IPS-18c (cell line): ENCODE results near the gene UBE3C.
"Not testable (repeated sequence)": the region's sequence is repeated elsewhere in the genome, so short reads cannot be mapped to it uniquely, and the experiment has no call there.

Experiments
- H3K4me3 ChIP-seq: 2 replicates; pipeline ENCODE4 v1.7.0; 2013; ENCODE audit warnings: low read depth, mild to moderate bottlenecking, low read length, moderate library complexity; ENCODE audit not compliant: insufficient read depth
- H3K9me3 ChIP-seq: one replicate; pipeline ENCODE4 v1.6.1; 2013; ENCODE audit warnings: mild to moderate bottlenecking, low read length, moderate library complexity; ENCODE audit not compliant: control insufficient read depth, insufficient read depth

The UBE3C gene

DNA sequence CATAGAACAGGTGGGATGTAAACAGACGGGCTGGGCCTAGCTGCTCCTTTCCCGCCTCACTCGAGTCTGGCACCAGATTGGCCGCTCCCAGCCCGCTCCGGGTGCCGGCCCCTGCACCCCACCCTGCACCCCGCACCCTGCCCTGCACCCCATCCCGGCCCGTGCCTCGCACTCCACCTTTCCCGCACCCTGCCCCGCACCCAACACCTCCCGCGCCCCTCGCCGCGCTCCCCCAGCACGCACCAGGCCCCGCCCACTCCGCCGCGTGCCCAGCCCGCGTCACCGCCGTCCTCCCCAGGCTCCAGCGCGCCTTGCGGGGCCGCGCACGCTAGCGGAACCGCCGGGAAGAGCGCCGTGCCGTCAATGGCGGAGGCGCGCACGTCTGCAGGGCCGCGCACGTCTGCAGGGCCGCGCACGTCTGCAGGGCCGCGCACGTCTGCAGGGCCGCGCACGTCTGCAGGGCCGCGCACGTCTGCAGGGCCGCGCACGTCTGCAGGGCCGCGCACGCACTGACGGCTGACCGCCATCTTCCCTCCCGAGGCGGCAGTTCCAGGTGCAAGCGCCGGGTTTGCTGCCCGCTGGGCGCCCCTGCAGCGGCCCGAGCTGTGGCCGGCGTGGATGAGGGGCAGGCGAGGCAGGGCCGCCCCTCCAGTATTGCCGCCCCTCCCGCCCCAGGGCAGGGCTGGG is at the start of gene UBE3C:
Gene UBE3C, plus strand, starts transcription at position 503 of the 687 bp plus-strand sequence. CDS start 347 bp downstream, outside the sequence.
- Histone ChIP-seq H3K9me3 (no peaks in the 10 kb centered on the region), H3K4me3 (peak within 1 kb of the TSS; percentile 88)

DNA sequence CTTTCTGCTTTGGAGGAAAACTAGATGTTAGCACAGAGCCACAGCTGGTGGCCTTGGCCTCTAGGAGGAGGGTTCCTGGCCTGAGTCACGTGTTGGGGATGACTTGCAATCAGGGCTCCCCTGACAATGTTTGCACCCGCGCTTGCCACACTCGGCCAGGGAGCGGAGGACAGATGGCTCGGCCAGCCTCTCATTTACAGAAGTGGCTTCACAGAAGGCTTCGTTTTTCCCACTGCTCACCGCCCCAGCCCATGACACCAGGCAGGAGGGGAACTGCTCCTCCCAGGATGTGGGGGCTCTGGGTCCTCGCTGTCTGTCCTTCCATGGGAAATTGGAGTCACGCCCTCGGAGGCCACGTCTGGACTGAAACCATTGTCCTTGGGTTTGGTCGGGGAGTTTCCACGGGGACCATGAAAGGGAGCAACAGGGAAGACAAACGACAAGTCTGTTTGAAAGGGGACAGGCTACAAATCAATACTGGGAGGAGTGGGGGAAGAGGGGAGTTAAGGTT is 49.6 kb upstream of the UBE3C start:
- Histone ChIP-seq H3K9me3 (peaks cover 9% of the 10 kb centered on the region), H3K4me3 (no peak overlapping the region)

DNA sequence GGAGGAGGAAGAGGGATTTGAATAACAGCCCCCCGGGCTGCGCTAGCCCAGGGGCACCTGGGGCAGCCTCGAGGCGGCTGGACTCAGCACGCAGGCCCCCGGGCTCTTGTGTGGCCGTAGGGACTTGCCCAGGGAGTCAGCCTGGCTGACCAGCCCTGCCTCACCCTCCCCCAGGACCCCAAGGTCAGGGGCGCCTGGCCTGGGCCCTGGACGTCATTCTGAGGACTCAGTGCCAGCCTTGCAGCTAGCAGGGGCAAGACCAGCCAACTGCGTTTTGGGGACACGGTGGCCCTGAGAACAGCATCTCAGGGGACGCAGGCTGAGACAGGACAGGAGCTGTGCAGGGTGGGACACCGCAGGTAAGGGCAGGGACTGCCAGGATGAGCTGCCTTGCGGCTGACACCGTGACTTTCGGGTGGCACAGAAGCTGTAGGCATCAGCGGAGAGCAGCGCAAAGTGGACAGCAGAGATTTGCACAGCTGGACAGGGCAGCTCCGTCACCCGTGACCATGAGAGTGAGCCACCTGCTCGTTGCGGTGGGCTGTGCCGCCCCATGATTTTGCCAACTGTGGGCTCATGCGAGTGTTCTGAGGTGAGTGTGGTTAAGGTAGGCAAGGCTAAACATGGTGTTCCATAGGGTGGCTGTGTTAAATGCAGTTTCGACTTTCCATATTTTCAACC is 48.1 kb upstream of the UBE3C start:
- H3K9me3 ChIP-seq, result peaks cover 8% of the 10 kb centered on the region
- H3K4me3 ChIP-seq, result no peak overlapping the region

DNA sequence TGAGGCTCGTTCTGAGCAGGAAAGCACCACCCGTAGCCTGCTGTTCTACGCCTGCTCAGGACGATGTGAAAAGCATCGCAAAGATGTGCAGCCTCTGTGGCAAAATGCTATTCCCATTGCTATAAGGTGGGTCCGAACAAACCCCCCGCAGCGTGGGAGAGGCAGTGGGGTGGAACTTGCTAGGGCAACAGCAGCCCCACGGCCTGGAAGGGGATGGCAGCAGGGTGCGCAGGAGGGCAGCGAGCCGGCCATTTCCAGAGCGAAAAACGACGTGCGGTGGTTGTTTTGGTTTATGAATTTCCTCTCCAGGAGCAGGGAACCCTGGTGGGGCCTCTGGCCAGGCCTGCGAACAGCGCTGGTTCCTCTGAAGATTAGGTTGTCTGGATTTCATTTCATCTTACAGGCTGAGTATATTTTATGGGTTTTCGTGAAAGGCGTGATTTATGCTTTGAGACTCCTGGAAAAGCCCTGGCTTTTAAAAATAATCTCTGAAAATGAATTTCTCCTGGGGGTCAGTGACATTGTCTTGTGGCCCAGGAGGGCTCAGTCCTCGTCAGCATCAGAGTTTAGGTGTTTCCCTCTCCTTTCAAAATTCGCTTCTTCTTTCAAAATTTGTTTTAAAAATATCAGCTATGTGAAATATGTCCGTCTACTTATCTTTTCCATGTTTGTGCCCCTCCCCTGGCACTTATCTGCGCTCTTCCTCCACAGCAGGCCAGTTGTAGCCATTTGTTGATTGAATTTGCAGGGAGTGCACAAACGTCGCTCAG is 42.3 kb upstream of the UBE3C start:
- Histone ChIP-seq H3K4me3 (no peak overlapping the region), H3K9me3 (peaks cover 8% of the 10 kb centered on the region)

DNA sequence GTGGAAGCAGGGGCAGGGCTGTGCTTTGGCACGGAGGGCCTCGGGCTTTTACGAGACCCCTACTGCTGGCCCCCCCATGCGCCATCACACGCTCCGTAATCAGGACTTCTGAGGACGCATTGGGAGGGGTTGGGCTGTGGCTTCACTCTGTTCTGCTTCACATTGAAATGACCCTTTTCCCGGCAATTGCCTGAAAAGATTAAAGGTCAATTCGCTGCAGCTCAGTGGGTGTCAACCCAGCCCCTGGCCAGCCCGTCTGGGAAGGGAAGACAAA is 41.7 kb upstream of the UBE3C start:
- peaks cover 8% of the 10 kb centered on the region for H3K9me3 ChIP-seq
- no peak overlapping the region for H3K4me3 ChIP-seq

DNA sequence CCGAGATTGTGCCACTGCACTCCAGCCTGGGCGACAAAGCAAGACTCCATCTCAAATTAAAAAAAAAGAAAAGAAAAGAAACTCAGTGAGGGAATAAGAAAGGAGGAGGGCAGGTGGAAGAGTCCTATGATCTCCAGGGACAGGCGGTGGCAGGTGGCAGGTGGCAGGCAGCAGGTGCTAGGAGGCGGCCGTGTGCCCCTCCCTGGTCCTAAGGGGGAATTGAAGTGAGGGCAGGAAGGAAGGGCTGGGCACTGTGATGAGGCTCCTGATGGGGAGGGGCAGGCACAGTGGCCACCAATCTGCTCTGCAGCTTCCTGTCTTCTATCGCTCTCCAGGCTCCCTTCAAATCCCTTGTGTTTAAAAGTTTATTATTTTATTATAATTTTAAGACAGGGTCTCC is 41.2 kb upstream of the UBE3C start:
- H3K9me3 ChIP-seq, result peaks cover 6% of the 10 kb centered on the region

DNA sequence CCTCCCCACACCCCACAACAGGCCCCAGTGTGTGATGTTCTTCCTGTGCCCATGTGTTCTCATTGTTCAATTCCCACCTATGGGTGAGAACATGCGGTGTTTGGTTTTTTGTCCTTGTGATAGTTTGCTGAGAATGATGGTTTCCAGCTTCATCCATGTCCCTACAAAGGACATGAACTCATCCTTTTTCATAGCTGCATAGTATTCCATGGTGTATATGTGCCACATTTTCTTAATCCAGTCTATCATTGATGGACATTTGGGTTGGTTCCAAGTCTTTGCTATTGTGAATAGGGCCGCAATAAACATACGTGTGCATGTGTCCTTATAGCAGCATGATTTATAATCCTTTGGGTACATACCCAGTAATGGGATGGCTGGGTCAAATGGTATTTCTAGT is 38.7 kb upstream of the UBE3C start:
- H3K9me3 ChIP-seq, H3K4me3 ChIP-seq: not testable (repeated sequence)

More for the DNA sequence above, 41.2 kb upstream of the UBE3C start:
- H3K4me3 ChIP-seq, result no peak overlapping the region

DNA sequence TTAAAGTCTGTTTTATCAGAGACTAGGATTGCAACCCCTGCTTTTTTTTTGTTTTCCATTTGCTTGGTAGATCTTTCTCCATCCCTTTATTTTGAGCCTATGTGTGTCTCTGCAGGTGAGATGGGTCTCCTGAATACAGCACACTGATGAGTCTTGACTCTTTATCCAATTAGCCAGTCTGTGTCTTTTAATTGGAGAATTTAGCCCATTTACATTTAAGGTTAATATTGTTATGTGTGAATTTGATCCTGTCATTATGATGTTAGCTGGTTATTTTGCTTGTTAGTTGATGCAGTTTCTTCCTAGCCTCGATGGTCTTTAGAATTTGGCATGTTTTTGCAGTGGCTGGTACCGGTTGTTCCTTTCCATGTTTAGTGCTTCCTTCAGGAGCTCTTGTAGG is 35.1 kb upstream of the UBE3C start:
- not testable (repeated sequence) for H3K4me3 ChIP-seq, H3K9me3 ChIP-seq

DNA sequence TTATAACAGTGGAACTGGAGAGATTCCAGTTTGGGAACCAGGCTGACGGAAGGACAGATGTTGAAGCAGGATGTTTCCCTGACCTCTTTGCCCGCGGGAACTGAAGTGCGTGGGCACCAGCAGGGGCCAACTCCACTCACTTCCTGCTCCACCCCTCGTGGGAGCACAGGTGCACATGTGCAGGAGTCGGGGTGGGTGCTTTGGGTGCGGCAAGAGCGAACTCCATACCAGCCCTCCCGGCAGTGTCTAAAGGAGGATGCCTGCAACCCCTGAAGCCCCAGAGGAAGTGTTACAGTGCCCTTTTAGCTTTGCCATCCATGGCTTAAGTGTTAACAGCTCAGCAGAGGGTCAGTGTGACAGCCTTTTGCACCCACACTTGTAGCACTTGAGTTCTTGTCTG is 27.4 kb upstream of the UBE3C start:
- Histone ChIP-seq H3K9me3 (peaks cover 2% of the 10 kb centered on the region), H3K4me3 (no peak overlapping the region)

DNA sequence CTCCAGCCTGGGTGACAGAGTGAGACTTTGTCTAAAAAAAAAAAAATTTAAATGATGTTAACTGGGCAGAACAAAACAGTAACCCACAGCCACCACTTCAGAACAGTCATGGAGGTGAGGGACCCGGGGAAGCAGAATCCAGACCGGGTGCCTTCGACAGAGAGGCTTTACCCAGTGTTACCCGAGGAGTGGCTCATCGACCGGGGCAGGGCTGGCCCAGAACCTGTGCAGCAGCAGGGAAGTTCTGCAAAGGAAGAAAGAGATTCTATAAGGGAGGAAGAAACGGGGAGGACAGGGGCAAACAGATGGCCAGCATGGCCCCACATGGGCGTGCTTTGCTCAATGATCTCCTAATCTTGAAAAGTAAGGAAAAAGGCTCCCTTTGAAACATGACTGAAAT is 26.0 kb upstream of the UBE3C start:
- no peak overlapping the region for H3K4me3 ChIP-seq
- H3K9me3 ChIP-seq, result peaks cover 2% of the 10 kb centered on the region

DNA sequence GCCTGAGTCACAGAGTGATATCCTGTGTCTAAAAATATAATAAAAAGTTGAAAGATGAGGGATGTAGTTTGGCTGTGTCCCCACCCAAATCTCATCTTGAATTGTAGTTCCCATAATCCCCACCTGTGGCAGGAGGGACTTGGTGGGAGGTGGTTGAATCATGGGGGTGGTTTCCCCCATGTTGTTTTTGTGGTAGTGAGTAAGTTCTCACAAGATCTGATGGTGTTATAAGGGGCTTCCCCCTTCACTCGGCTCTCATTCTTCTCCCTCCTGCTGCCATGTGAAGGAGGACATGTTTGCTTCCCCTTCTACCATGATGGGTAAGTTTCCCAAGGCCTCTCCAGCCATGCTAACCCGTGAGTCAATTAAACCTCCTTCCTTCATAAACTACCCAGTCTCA is 25.1 kb upstream of the UBE3C start:
- H3K9me3 ChIP-seq, result peaks cover 2% of the 10 kb centered on the region
- no peak overlapping the region for H3K4me3 ChIP-seq

DNA sequence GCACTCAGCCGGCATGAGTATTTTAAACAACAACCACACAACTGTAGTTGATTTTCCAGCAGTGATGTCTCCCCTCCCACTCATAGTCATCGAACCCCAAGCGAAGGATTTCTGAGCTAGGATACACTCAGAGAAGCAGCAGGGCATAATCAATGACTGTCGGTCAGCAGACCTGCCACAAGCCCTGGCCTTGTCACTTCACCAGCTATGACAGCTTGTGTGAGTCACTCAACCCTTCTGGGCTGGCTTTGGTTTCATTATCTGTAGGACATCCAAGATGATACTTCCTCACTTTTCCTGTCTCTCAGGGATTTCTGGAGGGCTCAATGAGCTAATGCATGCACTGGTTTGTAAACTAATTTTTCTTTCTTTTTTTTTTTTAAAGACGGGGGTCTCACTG is 22.0 kb upstream of the UBE3C start:
- no peak overlapping the region for H3K4me3 ChIP-seq
- no peaks in the 10 kb centered on the region for H3K9me3 ChIP-seq

DNA sequence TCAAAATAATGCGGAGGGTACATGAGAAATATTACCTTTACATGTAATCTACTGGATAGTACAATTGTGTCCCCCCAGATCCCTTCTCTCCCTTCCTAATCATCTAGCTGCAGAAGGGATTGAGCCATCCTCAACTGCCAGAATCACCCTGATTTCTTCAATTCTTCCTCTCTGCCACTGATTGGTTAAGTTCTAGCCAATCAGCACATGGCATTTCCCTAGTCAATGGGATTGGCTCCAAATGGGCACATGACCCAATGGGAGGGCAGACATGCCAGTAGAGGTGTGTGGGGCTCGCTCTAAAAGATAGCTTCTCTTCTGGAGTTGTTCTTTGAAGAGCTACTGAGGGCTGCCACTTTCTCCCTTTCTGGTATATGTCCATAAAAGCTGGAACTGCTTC is 20.9 kb upstream of the UBE3C start:
- Histone ChIP-seq H3K9me3 (no peaks in the 10 kb centered on the region), H3K4me3 (no peak overlapping the region)

DNA sequence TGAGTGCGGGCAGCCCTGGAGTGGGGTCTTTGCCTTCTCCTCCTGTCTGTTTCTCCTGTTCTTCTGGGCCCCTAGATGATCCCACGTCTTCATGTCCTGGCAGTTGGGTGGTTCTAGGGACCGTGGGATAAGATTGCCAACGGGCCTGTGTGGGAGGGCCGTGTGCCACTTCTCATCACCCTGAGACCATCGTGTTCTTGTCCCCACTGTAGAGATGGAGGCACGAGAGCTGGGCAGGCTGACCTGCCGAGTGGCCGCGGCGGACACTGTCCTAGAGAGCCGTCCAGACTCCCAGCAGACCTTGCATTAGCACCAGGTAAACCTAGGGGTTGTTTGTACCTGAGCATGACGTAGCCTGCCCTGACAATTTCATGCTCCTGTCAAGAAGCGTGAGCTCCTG is 18.5 kb upstream of the UBE3C start:
- no peaks in the 10 kb centered on the region for H3K9me3 ChIP-seq
- no peak overlapping the region for H3K4me3 ChIP-seq

DNA sequence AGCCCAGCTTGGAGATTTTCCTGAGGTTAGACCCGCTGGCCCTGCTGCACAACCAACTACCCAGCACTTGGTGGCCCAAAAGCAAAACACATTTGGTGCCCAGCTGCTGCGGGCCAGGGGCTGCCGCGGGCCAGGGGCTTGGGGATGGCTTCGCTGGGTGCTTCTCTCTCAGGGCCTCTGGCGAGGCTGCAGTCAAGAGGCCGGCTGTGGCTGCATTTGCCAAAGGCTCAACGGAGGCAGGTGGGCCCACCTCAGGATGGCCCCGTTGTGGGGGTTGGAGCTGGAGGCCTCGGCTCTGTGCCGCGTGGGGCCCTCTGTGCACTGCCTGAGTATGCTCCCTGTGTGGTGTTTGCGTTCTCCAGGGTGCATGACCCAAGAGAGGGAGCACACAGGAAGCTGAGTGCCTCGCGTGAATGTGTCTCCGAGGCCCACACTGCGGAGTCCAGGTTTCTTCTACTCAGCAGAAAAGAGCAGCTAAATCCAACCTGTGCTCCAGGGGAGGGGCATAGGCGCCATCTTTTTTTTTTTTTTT is 17.5 kb upstream of the UBE3C start:
- H3K4me3 ChIP-seq, result no peak overlapping the region
- peaks cover 2% of the 10 kb centered on the region for H3K9me3 ChIP-seq

DNA sequence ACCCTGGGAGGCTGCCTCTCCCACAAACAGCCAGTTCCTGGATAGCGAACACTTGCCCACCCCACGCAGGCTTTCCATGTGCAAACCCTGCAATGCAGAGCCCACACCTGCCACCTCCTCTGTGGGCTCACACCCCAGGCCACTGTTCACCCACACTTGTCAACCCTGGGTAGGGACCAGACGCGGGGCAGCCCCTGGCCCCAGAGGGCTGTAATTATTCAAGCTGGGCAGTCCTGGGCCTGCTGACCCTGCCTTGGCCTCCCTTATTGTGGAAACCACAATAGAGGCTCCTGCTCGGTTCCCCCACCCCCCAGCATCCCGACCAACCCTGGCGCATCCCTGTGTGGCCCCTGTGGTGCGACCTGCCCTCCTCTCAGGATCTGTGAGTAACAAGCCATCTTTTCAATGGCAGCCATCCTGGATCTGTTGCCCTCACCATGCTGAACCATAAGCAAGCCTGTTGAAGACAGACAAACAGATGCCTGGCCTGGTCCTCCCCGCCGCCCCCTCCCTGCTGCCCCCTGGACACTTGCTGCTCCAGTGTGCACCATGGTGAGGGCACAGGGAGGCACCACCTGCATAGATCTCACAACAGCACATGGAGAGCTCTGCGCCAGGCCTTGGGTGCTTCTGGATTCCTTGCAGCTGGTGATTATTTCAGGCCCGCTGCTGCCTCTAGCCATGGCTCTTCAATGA is 15.8 kb upstream of the UBE3C start:
- H3K9me3 ChIP-seq, result peaks cover 2% of the 10 kb centered on the region
- no peak overlapping the region for H3K4me3 ChIP-seq

DNA sequence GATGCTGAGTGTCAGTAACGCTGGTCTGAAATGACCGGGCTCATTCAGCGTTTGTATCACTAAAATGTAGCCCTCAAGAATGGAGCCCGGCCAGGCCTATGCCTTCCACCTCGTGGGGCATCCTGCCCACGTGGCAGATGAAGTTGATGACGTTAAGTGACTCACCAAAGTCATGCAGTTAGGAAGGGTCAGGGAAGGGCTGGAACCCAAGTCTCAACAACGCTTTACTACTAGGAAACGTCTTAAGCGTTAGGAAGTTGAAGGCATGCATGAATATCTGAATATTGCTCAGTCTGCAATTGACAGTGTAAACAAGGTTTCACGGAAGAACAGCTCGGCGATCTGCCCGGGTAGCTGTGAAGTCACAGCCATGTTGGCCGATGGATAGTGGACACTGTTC is 14.0 kb upstream of the UBE3C start:
- H3K9me3 ChIP-seq, result peaks cover 2% of the 10 kb centered on the region
- no peak overlapping the region for H3K4me3 ChIP-seq
